SK-N-SH (cell line): ENCODE results near the gene ARAP2. TPM values are rescaled to one million over a fixed set of nuclear protein-coding genes. Genes with fewer than 3 reads are reported as not detected.

Source experiments
- CTCF ChIA-PET: fragments of 300-600, 350-600 bp; formaldehyde crosslinking; extraction: SDS; loops from one replicate; lab custom pipeline; 2021; lab: Yijun Ruan, JAX
- POLR2A ChIA-PET: fragments of 350-600 bp; sonication (Branson Sonifier 250); formaldehyde crosslinking; extraction: SDS; loops from one replicate; lab custom pipeline; 2020; ENCODE audit warnings: antibody characterized with exemption, inconsistent platforms; lab: Yijun Ruan, JAX
- DNase-seq: peaks from one replicate; pipeline ENCODE4 v3.0.0; 2012
- H2AFZ ChIP-seq: fragments of 200-600 bp; sonication (generic); 2 replicates; pipeline ENCODE4 v1.8.1; 2016; ENCODE audit warnings: antibody characterized with exemption, mild to moderate bottlenecking, low read depth
- H3F3A ChIP-seq: fragments of 200-600 bp; sonication (generic); replicated peaks from 2 replicates; pipeline ENCODE3; 2016; ENCODE audit warnings: antibody characterized with exemption, mild to moderate bottlenecking; ENCODE audit not compliant: insufficient read depth
- H3K27ac ChIP-seq, 2 experiments: fragments of 200-500 bp in 1 of 2; fragments of 200-600 bp in 1 of 2; sonication (Bioruptor generic) in 1 of 2; sonication (generic), shearing (Covaris generic) in 1 of 2; 2 replicates each; pipeline versions ENCODE4 v1.5.1 to v1.6.1; 2014 to 2016; ENCODE audit warnings: low read depth in 2 of 2, inconsistent platforms in 1 of 2, low read length in 1 of 2, mild to moderate bottlenecking in 1 of 2, mixed read lengths in 1 of 2
- H3K27me3 ChIP-seq: fragments of 200-600 bp; sonication (generic), shearing (Covaris generic); 2 replicates; pipeline ENCODE4 v1.6.1; 2016; ENCODE audit warnings: mixed run types; ENCODE audit not compliant: insufficient read depth
- H3K36me3 ChIP-seq, 2 experiments: fragments of 200-500 bp in 1 of 2; fragments of 200-600 bp in 1 of 2; sonication (Bioruptor generic) in 1 of 2; sonication (generic) in 1 of 2; replicated peaks in 1 of 2; 2 replicates each; pipeline versions ENCODE3 to v1.5.1; 2014 to 2016; ENCODE audit warnings: low read length in 1 of 2, mild to moderate bottlenecking in 1 of 2; ENCODE audit not compliant: insufficient read depth in 2 of 2, control insufficient read depth in 1 of 2
- H3K4me1 ChIP-seq, 2 experiments: fragments of 200-500 bp in 1 of 2; fragments of 200-600 bp in 1 of 2; sonication (Bioruptor generic) in 1 of 2; sonication (generic), shearing (Covaris generic) in 1 of 2; 2 replicates each; pipeline versions ENCODE4 v1.5.1 to v1.6.1; 2014 to 2016; ENCODE audit warnings: low read depth in 1 of 2, low read length in 1 of 2, mixed run types in 1 of 2; ENCODE audit not compliant: insufficient read depth in 2 of 2, control insufficient read depth in 1 of 2
- H3K4me2 ChIP-seq: fragments of 200-600 bp; sonication (generic), shearing (Covaris generic); 2 replicates; pipeline ENCODE4 v1.6.1; 2017; ENCODE audit warnings: mixed run types
- H3K4me3 ChIP-seq, 2 experiments: fragments of 200-500 bp in 1 of 2; fragments of 200-600 bp in 1 of 2; sonication (Bioruptor generic) in 1 of 2; sonication (generic), shearing (Covaris generic) in 1 of 2; 2 replicates each; pipeline versions ENCODE4 v1.5.1 to v1.8.1; 2014 to 2016; ENCODE audit warnings: low read depth in 2 of 2, inconsistent platforms in 1 of 2, low read length in 1 of 2, mild to moderate bottlenecking in 1 of 2, mixed read lengths in 1 of 2, moderate library complexity in 1 of 2
- H3K79me2 ChIP-seq: fragments of 200-600 bp; sonication (generic); 2 replicates; pipeline ENCODE4 v1.8.1; 2017; ENCODE audit warnings: mild to moderate bottlenecking; ENCODE audit not compliant: insufficient read depth
- H3K9ac ChIP-seq: fragments of 200-600 bp; sonication (generic); 2 replicates; pipeline ENCODE4 v1.6.1; 2017; ENCODE audit warnings: mixed run types
- H3K9me2 ChIP-seq: fragments of 200-600 bp; sonication (generic); 2 replicates; pipeline ENCODE4 v1.6.1; 2017; ENCODE audit warnings: mixed run types
- H3K9me3 ChIP-seq: fragments of 200-600 bp; sonication (generic); 2 replicates; pipeline ENCODE4 v1.6.1; 2017; ENCODE audit warnings: mixed run types, mild to moderate bottlenecking, moderate library complexity
- H4K20me1 ChIP-seq: fragments of 200-600 bp; sonication (generic); 2 replicates; pipeline ENCODE4 v1.6.1; 2017; ENCODE audit warnings: mild to moderate bottlenecking, mixed run types; ENCODE audit not compliant: insufficient read depth
- CHD2 ChIP-seq: fragments of 150-350 bp; IDR thresholded peaks from 2 replicates; pipeline ENCODE4 v1.6.1; 2018; ENCODE audit warnings: low read length; ENCODE audit not compliant: partially characterized antibody
- CTCF ChIP-seq: fragments of 200-600 bp; sonication (generic); IDR thresholded peaks from 2 replicates; pipeline ENCODE4 v1.6.1; 2017; ENCODE audit warnings: antibody characterized with exemption, mild to moderate bottlenecking, moderate library complexity
- EZH2phosphoT487 ChIP-seq: fragments of 200-600 bp; sonication (generic); IDR thresholded peaks from 2 replicates; pipeline ENCODE4 v1.6.1; 2017; ENCODE audit warnings: low read depth, mixed run types, mild to moderate bottlenecking, antibody characterized with exemption, moderate library complexity, borderline replicate concordance
- FOXJ3 ChIP-seq: sonication (generic); formaldehyde crosslinking; IDR thresholded peaks from 2 replicates; pipeline ENCODE4 v1.5.1; 2020; ENCODE audit warnings: mild to moderate bottlenecking, missing genetic modification reagents
- FOXM1 ChIP-seq: IDR thresholded peaks from 2 replicates; pipeline ENCODE4 v1.4.0; 2012; ENCODE audit warnings: low read depth, mild to moderate bottlenecking
- GABPA ChIP-seq: IDR thresholded peaks from 2 replicates; pipeline ENCODE4 v1.4.0; 2012; ENCODE audit warnings: low read depth, mild to moderate bottlenecking
- IRF3 ChIP-seq: fragments of 150-350 bp; IDR thresholded peaks from 2 replicates; pipeline ENCODE4 v1.6.1; 2016; ENCODE audit warnings: mild to moderate bottlenecking, low read depth, low read length
- MEF2A ChIP-seq: IDR thresholded peaks from 2 replicates; pipeline ENCODE4 v1.4.0; 2012; ENCODE audit warnings: low read depth, borderline replicate concordance
- MXI1 ChIP-seq: IDR thresholded peaks from 2 replicates; pipeline ENCODE4 v1.6.1; 2012; ENCODE audit warnings: mild to moderate bottlenecking, low read depth, low read length, improper control_type of control experiment
- NFIC ChIP-seq: IDR thresholded peaks from 2 replicates; pipeline ENCODE4 v1.4.0; 2012; ENCODE audit warnings: borderline replicate concordance
- NRF1 ChIP-seq: IDR thresholded peaks from 2 replicates; pipeline ENCODE4 v1.6.1; 2012; ENCODE audit warnings: low read depth, mild to moderate bottlenecking, low read length
- PBX3 ChIP-seq: IDR thresholded peaks from 2 replicates; pipeline ENCODE4; 2012
- RAD21 ChIP-seq: IDR thresholded peaks from 2 replicates; pipeline ENCODE4 v1.6.1; 2012; ENCODE audit warnings: mild to moderate bottlenecking, low read length
- RXRA ChIP-seq: IDR thresholded peaks from 2 replicates; pipeline ENCODE4 v1.4.0; 2012; ENCODE audit warnings: low read depth, mild to moderate bottlenecking, borderline replicate concordance
- SMC3 ChIP-seq: IDR thresholded peaks from 2 replicates; pipeline ENCODE4 v1.6.1; 2012; ENCODE audit warnings: low read depth, low read length, improper control_type of control experiment
- TCF12 ChIP-seq: IDR thresholded peaks from 2 replicates; pipeline ENCODE4 v1.4.0; 2012
- TEAD4 ChIP-seq: IDR thresholded peaks from 2 replicates; pipeline ENCODE4 v1.4.0; 2012; ENCODE audit warnings: mild to moderate bottlenecking, borderline replicate concordance; ENCODE audit not compliant: insufficient read depth
- USF1 ChIP-seq: IDR thresholded peaks from 2 replicates; pipeline ENCODE4 v1.4.0; 2012; ENCODE audit warnings: low read depth, borderline replicate concordance
- YY1 ChIP-seq: IDR thresholded peaks from 2 replicates; pipeline ENCODE4 v1.4.0; 2012; ENCODE audit warnings: low read depth, mild to moderate bottlenecking
- WGBS: methylation state at CpG from one replicate; pipeline ENCODE4 v1.1.6; 2017; ENCODE audit warnings: low lambda C conversion rate; 5-methylcytosine and 5-hydroxymethylcytosine counted together
- polyA plus RNA-seq, 3 experiments: library from polyadenylated mRNA; depleted of rRNA; stranded (reverse); fragments of >200 nt; gene quantifications; 2 replicates each; pipeline ENCODE4 v1.2.3, GENCODE V29; 2012
- TF ChIP-seq, protein P1 (sequence below): IDR thresholded peaks from 2 replicates; pipeline ENCODE4 v1.4.0; 2012; ENCODE audit warnings: low read depth, borderline replicate concordance
- TF ChIP-seq, protein P2 (sequence below): IDR thresholded peaks from 2 replicates; pipeline ENCODE4 v1.4.0; 2012; ENCODE audit warnings: low read depth
- TF ChIP-seq, protein P3 (sequence below): fragments of 150-350 bp; IDR thresholded peaks from 2 replicates; pipeline ENCODE4 v1.6.1; 2017; ENCODE audit warnings: antibody characterized with exemption, low read length, low read depth, borderline replicate concordance

The ARAP2 gene
- polyA plus RNA-seq, 1 of the 3 experiments (the other 2 are of a cell fraction) = not detected

GRCh38 chr4:36133086-36133485 lies 111.2 kb downstream of the ARAP2 start:
- WGBS = 0% methylated on average over 2 of the region's 2 CpGs
- ChIA-PET CTCF (no interaction called here), POLR2A (no interaction called here)
- Histone ChIP-seq H3K9me3 (no peaks in the 10 kb centered on the region), H3F3A (no peaks in the 10 kb centered on the region), H4K20me1 (no peaks in the 10 kb centered on the region), H3K9me2 (peaks cover 3% of the 10 kb centered on the region; the same call in 1 of the 2 replicates), H3K4me2 (no peak overlapping the region), H3K27me3 (no peaks in the 10 kb centered on the region), H3K36me3 (no peaks in the 10 kb centered on the region), H3K4me3 (no peak overlapping the region), H3K9ac (no peak overlapping the region), H3K79me2 (no peaks in the 10 kb centered on the region), H2AFZ (no peak overlapping the region), H3K27ac (no peak overlapping the region), H3K4me1 (no peaks in the 10 kb centered on the region)
- TF ChIP-seq EZH2phosphoT487 (no peak), USF1 (no peak), FOXJ3 (no peak), RAD21 (no peak), YY1 (no peak), NFIC (no peak), SMC3 (no peak), GABPA (no peak), RXRA (no peak)
- TF ChIP-seq, protein P1, sequence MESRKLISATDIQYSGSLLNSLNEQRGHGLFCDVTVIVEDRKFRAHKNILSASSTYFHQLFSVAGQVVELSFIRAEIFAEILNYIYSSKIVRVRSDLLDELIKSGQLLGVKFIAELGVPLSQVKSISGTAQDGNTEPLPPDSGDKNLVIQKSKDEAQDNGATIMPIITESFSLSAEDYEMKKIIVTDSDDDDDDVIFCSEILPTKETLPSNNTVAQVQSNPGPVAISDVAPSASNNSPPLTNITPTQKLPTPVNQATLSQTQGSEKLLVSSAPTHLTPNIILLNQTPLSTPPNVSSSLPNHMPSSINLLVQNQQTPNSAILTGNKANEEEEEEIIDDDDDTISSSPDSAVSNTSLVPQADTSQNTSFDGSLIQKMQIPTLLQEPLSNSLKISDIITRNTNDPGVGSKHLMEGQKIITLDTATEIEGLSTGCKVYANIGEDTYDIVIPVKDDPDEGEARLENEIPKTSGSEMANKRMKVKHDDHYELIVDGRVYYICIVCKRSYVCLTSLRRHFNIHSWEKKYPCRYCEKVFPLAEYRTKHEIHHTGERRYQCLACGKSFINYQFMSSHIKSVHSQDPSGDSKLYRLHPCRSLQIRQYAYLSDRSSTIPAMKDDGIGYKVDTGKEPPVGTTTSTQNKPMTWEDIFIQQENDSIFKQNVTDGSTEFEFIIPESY = no peak
- no peak for DNase-seq

- Histone ChIP-seq H3K4me2 (no peak overlapping the region), H3K36me3 (no peaks in the 10 kb centered on the region), H3K4me3 (no peak overlapping the region), H3K9me2 (no peaks in the 10 kb centered on the region), H4K20me1 (no peaks in the 10 kb centered on the region), H2AFZ (no peak overlapping the region), H3K9me3 (no peaks in the 10 kb centered on the region), H3K27ac (no peak overlapping the region), H3F3A (no peaks in the 10 kb centered on the region), H3K79me2 (no peaks in the 10 kb centered on the region), H3K27me3 (no peaks in the 10 kb centered on the region), H3K9ac (no peak overlapping the region), H3K4me1 (no peaks in the 10 kb centered on the region)
- DNase-seq = no peak
- ChIA-PET POLR2A (no interaction called here), CTCF (no interaction called here)
- WGBS = 36% methylated on average over 3 of the region's 3 CpGs
- TF ChIP-seq MEF2A (no peak), TCF12 (no peak), MXI1 (no peak), CTCF (no peak), TEAD4 (no peak), FOXM1 (no peak), NRF1 (no peak), PBX3 (no peak), IRF3 (no peak), CHD2 (no peak)
- TF ChIP-seq, protein P2, sequence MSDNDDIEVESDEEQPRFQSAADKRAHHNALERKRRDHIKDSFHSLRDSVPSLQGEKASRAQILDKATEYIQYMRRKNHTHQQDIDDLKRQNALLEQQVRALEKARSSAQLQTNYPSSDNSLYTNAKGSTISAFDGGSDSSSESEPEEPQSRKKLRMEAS = no peak
- TF ChIP-seq, protein P3, sequence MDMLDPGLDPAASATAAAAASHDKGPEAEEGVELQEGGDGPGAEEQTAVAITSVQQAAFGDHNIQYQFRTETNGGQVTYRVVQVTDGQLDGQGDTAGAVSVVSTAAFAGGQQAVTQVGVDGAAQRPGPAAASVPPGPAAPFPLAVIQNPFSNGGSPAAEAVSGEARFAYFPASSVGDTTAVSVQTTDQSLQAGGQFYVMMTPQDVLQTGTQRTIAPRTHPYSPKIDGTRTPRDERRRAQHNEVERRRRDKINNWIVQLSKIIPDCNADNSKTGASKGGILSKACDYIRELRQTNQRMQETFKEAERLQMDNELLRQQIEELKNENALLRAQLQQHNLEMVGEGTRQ = no peak
These were observed 113.7 kb downstream of the ARAP2 start for GRCh38 chr4:36130641-36131040.
